KMS-11 (cell line): ENCODE data around the gene LANCL2.

ENCODE experiments used
- H2AFZ ChIP-seq: fragments of 200-600 bp; sonication (generic); 2 replicates; pipeline ENCODE4 v1.6.1; 2016; ENCODE audit warnings: antibody characterized with exemption, mixed run types, low read depth
- H3K27ac ChIP-seq: fragments of 200-600 bp; sonication (generic); 2 replicates; pipeline ENCODE4 v1.6.1; 2016; ENCODE audit warnings: mild to moderate bottlenecking, mixed run types
- H3K27me3 ChIP-seq: fragments of 200-600 bp; sonication (generic); 2 replicates; pipeline ENCODE4 v1.6.1; 2017; ENCODE audit warnings: mild to moderate bottlenecking, low read depth, mixed run types, moderate library complexity; ENCODE audit not compliant: insufficient read depth
- H3K36me3 ChIP-seq: fragments of 200-600 bp; sonication (generic); 2 replicates; pipeline ENCODE4 v1.6.1; 2017; ENCODE audit warnings: mild to moderate bottlenecking, mixed run types; ENCODE audit not compliant: insufficient read depth
- H3K4me1 ChIP-seq: fragments of 200-600 bp; sonication (generic); 2 replicates; pipeline ENCODE4 v1.6.1; 2016; ENCODE audit warnings: mild to moderate bottlenecking, low read depth, mixed run types; ENCODE audit not compliant: poor library complexity, severe bottlenecking
- H3K4me2 ChIP-seq: fragments of 200-600 bp; sonication (generic); 2 replicates; pipeline ENCODE4 v1.7.0; 2016; ENCODE audit warnings: mild to moderate bottlenecking, mixed run types
- H3K4me3 ChIP-seq: fragments of 200-600 bp; sonication (generic); IDR thresholded peaks from 2 replicates; pipeline ENCODE4 v1.6.1; 2017; ENCODE audit warnings: low read depth, low read length, mixed read lengths; ENCODE audit not compliant: insufficient read depth
- H3K79me2 ChIP-seq: fragments of 200-600 bp; sonication (generic); 2 replicates; pipeline ENCODE4 v1.6.1; 2016; ENCODE audit warnings: low read depth, mixed run types; ENCODE audit not compliant: insufficient read depth
- H3K9ac ChIP-seq: fragments of 200-600 bp; sonication (generic); 2 replicates; pipeline ENCODE4 v1.6.1; 2016; ENCODE audit warnings: mild to moderate bottlenecking, mixed run types
- H4K20me1 ChIP-seq: fragments of 200-600 bp; sonication (generic); 2 replicates; pipeline ENCODE4 v1.6.1; 2016; ENCODE audit warnings: mild to moderate bottlenecking, mixed run types; ENCODE audit not compliant: insufficient read depth
- TF ChIP-seq, protein P1 (sequence below): fragments of 200-600 bp; sonication (generic); conservative IDR thresholded peaks from 2 replicates; pipeline ENCODE4 v1.6.1; 2017; ENCODE audit warnings: low read depth, mild to moderate bottlenecking, antibody characterized with exemption, low read length, moderate library complexity, mixed read lengths

The LANCL2 gene

DNA sequence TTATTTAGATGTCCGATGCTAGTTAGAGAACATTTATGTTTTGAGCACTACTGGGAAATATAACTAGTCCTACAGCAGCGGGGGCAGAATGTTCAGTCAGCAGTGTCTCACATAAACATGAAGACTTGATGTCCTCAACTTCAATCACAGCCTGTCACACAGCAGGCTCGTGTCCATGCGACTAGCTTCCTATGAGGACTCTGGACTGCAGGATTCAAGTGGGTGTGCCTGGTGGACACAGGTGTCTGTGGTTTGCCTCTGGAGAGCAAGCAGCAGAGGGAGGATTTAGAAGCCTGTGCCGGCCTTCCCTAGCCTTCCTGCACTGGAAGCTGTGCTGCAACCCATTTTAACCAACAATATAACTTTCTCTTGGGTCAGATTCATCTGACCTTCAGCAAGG is 30.0 kb upstream of the LANCL2 start:
- no peaks in the 10 kb centered on the region for H3K79me2 ChIP-seq
- no peak overlapping the region for H3K27ac ChIP-seq
- no peak overlapping the region for H2AFZ ChIP-seq
- H4K20me1 ChIP-seq: no peaks in the 10 kb centered on the region
- no peak overlapping the region for H3K4me2 ChIP-seq
- no peak overlapping the region for H3K4me3 ChIP-seq
- H3K9ac ChIP-seq: no peak overlapping the region
- no peaks in the 10 kb centered on the region for H3K4me1 ChIP-seq
- TF ChIP-seq, protein P1, sequence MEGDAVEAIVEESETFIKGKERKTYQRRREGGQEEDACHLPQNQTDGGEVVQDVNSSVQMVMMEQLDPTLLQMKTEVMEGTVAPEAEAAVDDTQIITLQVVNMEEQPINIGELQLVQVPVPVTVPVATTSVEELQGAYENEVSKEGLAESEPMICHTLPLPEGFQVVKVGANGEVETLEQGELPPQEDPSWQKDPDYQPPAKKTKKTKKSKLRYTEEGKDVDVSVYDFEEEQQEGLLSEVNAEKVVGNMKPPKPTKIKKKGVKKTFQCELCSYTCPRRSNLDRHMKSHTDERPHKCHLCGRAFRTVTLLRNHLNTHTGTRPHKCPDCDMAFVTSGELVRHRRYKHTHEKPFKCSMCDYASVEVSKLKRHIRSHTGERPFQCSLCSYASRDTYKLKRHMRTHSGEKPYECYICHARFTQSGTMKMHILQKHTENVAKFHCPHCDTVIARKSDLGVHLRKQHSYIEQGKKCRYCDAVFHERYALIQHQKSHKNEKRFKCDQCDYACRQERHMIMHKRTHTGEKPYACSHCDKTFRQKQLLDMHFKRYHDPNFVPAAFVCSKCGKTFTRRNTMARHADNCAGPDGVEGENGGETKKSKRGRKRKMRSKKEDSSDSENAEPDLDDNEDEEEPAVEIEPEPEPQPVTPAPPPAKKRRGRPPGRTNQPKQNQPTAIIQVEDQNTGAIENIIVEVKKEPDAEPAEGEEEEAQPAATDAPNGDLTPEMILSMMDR: no peak
- H3K36me3 ChIP-seq: no peaks in the 10 kb centered on the region
- no peaks in the 10 kb centered on the region for H3K27me3 ChIP-seq

DNA sequence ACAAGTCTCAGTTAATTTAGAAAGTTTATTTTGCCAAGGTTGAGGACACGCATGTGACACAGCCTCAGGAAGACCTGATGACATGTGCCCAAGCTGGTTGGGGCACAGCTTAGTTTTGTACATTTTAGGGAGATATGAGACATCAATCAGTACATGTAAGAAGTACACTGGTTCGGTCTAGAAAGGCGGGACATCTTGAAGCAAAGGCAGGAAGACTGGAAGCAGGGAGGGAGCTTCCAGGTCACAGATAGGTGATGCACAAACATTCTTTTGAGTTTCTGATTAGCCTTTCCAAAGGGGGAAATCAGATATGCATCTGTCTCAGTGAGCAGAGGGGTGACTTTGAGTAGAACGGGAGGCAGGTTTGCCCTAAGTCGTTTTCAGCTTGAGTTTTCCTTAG is 29.4 kb upstream of the LANCL2 start:
- TF ChIP-seq, protein P1: no peak
- H3K27me3 ChIP-seq: no peaks in the 10 kb centered on the region
- no peak overlapping the region for H3K4me3 ChIP-seq
- no peak overlapping the region for H3K9ac ChIP-seq
- no peaks in the 10 kb centered on the region for H3K36me3 ChIP-seq
- H2AFZ ChIP-seq: no peak overlapping the region
- H3K79me2 ChIP-seq: no peaks in the 10 kb centered on the region
- H3K27ac ChIP-seq: no peak overlapping the region
- H4K20me1 ChIP-seq: no peaks in the 10 kb centered on the region
- H3K4me2 ChIP-seq: no peak overlapping the region
- H3K4me1 ChIP-seq: no peaks in the 10 kb centered on the region

DNA sequence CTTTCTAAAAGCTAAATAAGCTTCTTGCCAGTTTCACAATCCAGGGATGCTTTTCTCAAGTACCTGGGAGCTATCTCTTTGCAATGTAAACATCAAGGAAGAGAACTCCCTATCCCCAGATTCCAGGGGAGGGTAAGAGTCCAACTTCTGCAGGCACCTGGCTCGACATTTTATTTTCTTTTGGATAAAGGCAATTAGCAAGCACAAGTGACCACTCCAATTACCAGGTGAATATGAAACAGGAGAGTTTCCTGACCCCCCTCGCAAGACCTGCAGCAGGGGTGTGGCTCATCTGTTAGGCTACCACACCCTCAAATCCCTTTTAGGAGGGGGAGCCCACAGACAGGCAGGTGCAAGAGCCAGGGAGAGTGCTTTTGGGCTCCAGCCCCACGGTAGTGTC is 28.6 kb upstream of the LANCL2 start:
- Histone ChIP-seq H3K36me3 (no peaks in the 10 kb centered on the region), H3K27ac (no peak overlapping the region), H3K9ac (no peak overlapping the region), H2AFZ (no peak overlapping the region), H3K4me2 (no peak overlapping the region), H3K4me3 (no peak overlapping the region), H4K20me1 (no peaks in the 10 kb centered on the region), H3K79me2 (no peaks in the 10 kb centered on the region), H3K4me1 (no peaks in the 10 kb centered on the region), H3K27me3 (no peaks in the 10 kb centered on the region)
- TF ChIP-seq, protein P1: no peak

DNA sequence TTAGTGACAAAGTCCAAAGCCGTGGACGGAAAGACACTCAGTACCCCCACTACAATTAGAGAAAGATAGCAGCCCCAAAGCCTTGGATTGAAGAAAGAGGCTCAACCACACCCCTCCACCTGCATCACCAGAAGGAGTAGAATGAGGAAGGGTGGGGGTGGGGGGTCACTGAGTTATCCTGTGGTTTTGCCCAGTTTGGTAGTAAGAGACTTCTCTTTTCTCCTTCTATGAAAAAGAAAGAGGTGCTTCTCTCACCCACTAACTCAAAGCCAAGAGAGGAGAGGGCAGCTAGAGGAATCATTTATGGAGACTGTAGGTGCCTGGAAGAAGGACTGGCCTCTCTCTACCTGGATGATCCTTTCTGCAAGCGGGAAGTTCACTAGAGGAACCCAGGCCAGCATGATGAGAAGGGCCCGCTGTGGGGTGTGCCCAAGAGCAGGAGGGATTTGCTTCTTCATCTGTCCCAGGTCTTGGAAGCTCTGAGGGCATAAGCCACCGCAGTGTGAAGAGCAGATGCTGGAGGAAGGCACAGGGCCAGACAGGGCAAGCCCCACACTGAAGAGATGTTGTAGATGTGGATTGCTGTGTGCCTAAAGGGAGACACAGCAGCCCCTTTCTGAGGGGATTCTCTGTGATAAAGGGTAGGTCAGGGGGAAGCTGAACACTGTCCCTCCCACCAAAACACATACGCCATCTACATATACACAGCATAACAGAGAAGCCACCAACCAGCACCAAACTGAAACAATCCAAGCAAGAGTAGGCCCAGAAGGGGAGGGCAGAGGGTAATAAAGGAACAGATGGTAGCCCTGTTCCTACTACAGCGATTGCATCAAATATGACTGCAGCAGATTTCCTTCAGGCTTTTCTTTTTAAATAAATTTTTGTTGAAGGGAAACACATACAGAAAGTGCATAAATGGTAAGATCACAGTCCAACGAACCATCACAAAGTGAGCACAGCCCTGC is 25.8 kb upstream of the LANCL2 start:
- Histone ChIP-seq H3K79me2 (no peaks in the 10 kb centered on the region), H3K27ac (no peak overlapping the region), H3K9ac (no peak overlapping the region), H2AFZ (no peak overlapping the region), H3K4me1 (no peaks in the 10 kb centered on the region), H3K36me3 (no peaks in the 10 kb centered on the region), H3K4me2 (no peak overlapping the region), H3K4me3 (no peak overlapping the region), H4K20me1 (no peaks in the 10 kb centered on the region), H3K27me3 (no peaks in the 10 kb centered on the region)
- TF ChIP-seq, protein P1: no peak
